Naive thymus-derived CD4-positive, alpha-beta T cell (primary cell): ENCODE data around the gene SPTLC1. TPM values are rescaled to one million over a fixed set of nuclear protein-coding genes. Genes with fewer than 3 reads are reported as not detected.
"Not testable (repeated sequence)": the region's sequence is repeated elsewhere in the genome, so short reads cannot be mapped to it uniquely, and the experiment has no call there.

Experiments
- ATAC-seq: fragments of 150-1000 bp; cut with Tn5 transposase; 2 replicates; pipeline ENCODE4 v1.10.0; 2021; ENCODE audit warnings: mild to moderate bottlenecking, moderate library complexity
- CTCF ChIA-PET: fragments of 350-600 bp; sonication (Branson Sonifier 250); formaldehyde crosslinking; loops from one replicate; lab custom pipeline; 2021; ENCODE audit warnings: antibody characterized with exemption; lab: Charles Lee
- POLR2A ChIA-PET: fragments of 350-600 bp; sonication (Branson Sonifier 250); formaldehyde crosslinking; loops from one replicate; lab custom pipeline; 2021; ENCODE audit warnings: antibody characterized with exemption, inconsistent platforms; lab: Charles Lee
- DNase-seq, 9 donors: peaks; one replicate each; pipeline versions ENCODE4 v3.0.0 to v3.0.0-alpha.2; 2020 to 2022; ENCODE audit warnings: mixed read lengths in 1 of 9
- H3K27ac ChIP-seq: one replicate; pipeline ENCODE4 v1.7.0; 2013; ENCODE audit warnings: mild to moderate bottlenecking, low read depth, low read length, moderate library complexity
- H3K27me3 ChIP-seq, 2 donors: one replicate each; pipeline ENCODE4 v1.7.0; 2013; ENCODE audit warnings: low read length in 2 of 2, mild to moderate bottlenecking in 2 of 2, moderate library complexity in 2 of 2; ENCODE audit not compliant: control insufficient read depth in 2 of 2, insufficient read depth in 2 of 2
- H3K36me3 ChIP-seq, 3 experiments: 1 replicate in 2 of 3; 2 replicates in 1 of 3; pipeline ENCODE4 v1.7.0; 2013; ENCODE audit warnings: low read length in 3 of 3, mild to moderate bottlenecking in 3 of 3, moderate library complexity in 1 of 3; ENCODE audit not compliant: insufficient read depth in 3 of 3, control insufficient read depth in 2 of 3
- H3K4me1 ChIP-seq, 2 donors: one replicate each; pipeline ENCODE4 v1.7.0; 2013; ENCODE audit warnings: low read length in 2 of 2, mild to moderate bottlenecking in 2 of 2, moderate library complexity in 1 of 2; ENCODE audit not compliant: control insufficient read depth in 2 of 2, insufficient read depth in 2 of 2
- H3K4me3 ChIP-seq: 2 replicates; pipeline ENCODE4 v1.7.0; 2013; ENCODE audit warnings: mild to moderate bottlenecking, low read length
- H3K9me3 ChIP-seq, 3 experiments: 1 replicate in 2 of 3; 2 replicates in 1 of 3; pipeline ENCODE4 v1.7.0; 2013; ENCODE audit warnings: low read length in 3 of 3; ENCODE audit not compliant: control insufficient read depth in 2 of 3
- H3K27ac Mint-ChIP-seq, 9 donors: one replicate each; pipeline ENCODE4 v1.8.0; 2020 to 2022; ENCODE audit warnings: mixed read lengths in 9 of 9, mild to moderate bottlenecking in 8 of 9, moderate library complexity in 5 of 9, inconsistent platforms in 2 of 9
- H3K27me3 Mint-ChIP-seq, 5 donors: one replicate each; pipeline ENCODE4 v1.8.0; 2021 to 2022; ENCODE audit warnings: mixed read lengths in 5 of 5, mild to moderate bottlenecking in 1 of 5
- H3K36me3 Mint-ChIP-seq, 5 donors: one replicate each; pipeline ENCODE4 v1.8.0; 2020 to 2022; ENCODE audit warnings: mixed read lengths in 5 of 5, mild to moderate bottlenecking in 3 of 5, inconsistent platforms in 1 of 5
- H3K4me1 Mint-ChIP-seq, 7 donors: one replicate each; pipeline ENCODE4 v1.8.0; 2020 to 2022; ENCODE audit warnings: mixed read lengths in 7 of 7, mild to moderate bottlenecking in 3 of 7, inconsistent platforms in 1 of 7
- H3K4me3 Mint-ChIP-seq, 10 donors: one replicate each; pipeline ENCODE4 v1.8.0; 2020 to 2022; ENCODE audit warnings: mild to moderate bottlenecking in 10 of 10, mixed read lengths in 10 of 10, moderate library complexity in 6 of 10, inconsistent platforms in 2 of 10
- H3K9me3 Mint-ChIP-seq, 11 donors: one replicate each; pipeline ENCODE4 v1.8.0; 2020 to 2022; ENCODE audit warnings: mixed read lengths in 11 of 11, mild to moderate bottlenecking in 4 of 11, inconsistent platforms in 1 of 11, moderate library complexity in 1 of 11
- intact Hi-C, 2 donors: fragments of 100-400 bp; cut with micrococcal nuclease; formaldehyde crosslinking; loops; one replicate each; pipeline ENCODE4 v1.15.1; 2023
- polyA plus RNA-seq, 2 donors: library from polyadenylated mRNA; unstranded; fragments of 300-500 nt; fragmentation: Illumina TruSeq; gene quantifications; one replicate each; pipeline ENCODE4 v1.2.3, GENCODE V29; 2021
- total RNA-seq, 6 experiments: library from RNA in 5 of 6; stranded (reverse) in 5 of 6; gene quantifications; 1 replicate in 5 of 6; 2 replicates in 1 of 6; pipeline ENCODE4 v1.2.3 and lab custom pipeline; 2021 to 2026

SPTLC1 gene
- total and polyA plus RNA-seq, 7 experiments from 2014 or later = 45.6 to 64.0 (median 50.6) TPM

GRCh38 chr9:92135576-92135975 is 20.4 kb upstream of the SPTLC1 start:
- Mint-ChIP-seq H3K36me3 (no peaks in the 10 kb centered on the region), H3K9me3 (peaks cover 0 to 15% (median 5%) of the 10 kb centered on the region in 11 donors), H3K27me3 (peaks cover 25 to 41% (median 32%) of the 10 kb centered on the region in 5 donors), H3K4me3 (no peak overlapping the region), H3K27ac (no peak overlapping the region), H3K4me1 (peaks cover 3 to 21% (median 14%) of the 10 kb centered on the region in 7 donors)
- Histone ChIP-seq H3K27ac (no peak overlapping the region), H3K9me3 (no peaks in the 10 kb centered on the region), H3K4me3 (no peak overlapping the region), H3K36me3 (no peaks in the 10 kb centered on the region), H3K4me1 (peaks cover 7 to 9% of the 10 kb centered on the region in 2 donors), H3K27me3 (peaks cover 0 to 1% of the 10 kb centered on the region in 2 donors)
- ATAC-seq (no peak), DNase-seq (no peak)
- intact Hi-C loops = loop anchor here in 1 of 2 donors (5.0 kb wide), 1 partner anchor 302 kb away; no protein-coding TSS in a partner anchor
- POLR2A ChIA-PET = no interaction called here
- CTCF ChIA-PET = interaction anchor here (0.6 to 1.6 kb wide), 6 partner anchors 8 to 656 kb away, joined by 3 to 5 read pairs (median 3); no protein-coding TSS in a partner anchor

- peaks cover 23 to 36% (median 27%) of the 10 kb centered on the region in 5 donors for H3K27me3 Mint-ChIP-seq
- peaks cover 0 to 15% (median 7%) of the 10 kb centered on the region in 7 donors for H3K4me1 Mint-ChIP-seq
- H3K4me1 ChIP-seq = peaks cover 4 to 6% of the 10 kb centered on the region in 2 donors
- no peaks in the 10 kb centered on the region for H3K27me3 ChIP-seq
- ChIA-PET POLR2A (interaction anchor here (0.6 kb wide), 1 partner anchor 640 kb away, joined by 3 read pairs; no protein-coding TSS in a partner anchor), CTCF (interaction anchor here (1.1 to 1.6 kb wide), 2 partner anchors 489 to 657 kb away, joined by 3 to 5 read pairs; no protein-coding TSS in a partner anchor)
- no peak overlapping the region for H3K27ac Mint-ChIP-seq
- H3K4me3 Mint-ChIP-seq = peak overlapping the region in 8 of 10 donors; percentile 2 to 66 (median 45)
- no peak overlapping the region for H3K4me3 ChIP-seq
- DNase-seq (peak; percentile 42 to 79 (median 57)), ATAC-seq (peak; percentile 85)
- H3K27ac ChIP-seq = no peak overlapping the region
- H3K36me3 Mint-ChIP-seq = no peaks in the 10 kb centered on the region
- H3K36me3 ChIP-seq = no peaks in the 10 kb centered on the region
- no peaks in the 10 kb centered on the region for H3K9me3 ChIP-seq
- intact Hi-C loops = loop anchor here in 1 of 2 donors (1.0 kb wide), 2 partner anchors 19 to 500 kb away; partner anchors contain the start of gene SPTLC1
- H3K9me3 Mint-ChIP-seq = peaks cover 0 to 15% (median 5%) of the 10 kb centered on the region in 11 donors
These were observed 18.9 kb upstream of the SPTLC1 start for GRCh38 chr9:92133949-92134604.

- peak overlapping the region in 2 of 10 donors; percentile 41 to 54 for H3K4me3 Mint-ChIP-seq
- H3K4me1 ChIP-seq, H3K36me3 ChIP-seq, H3K36me3 Mint-ChIP-seq, intact Hi-C loops, H3K27ac Mint-ChIP-seq, H3K27me3 ChIP-seq, H3K4me3 ChIP-seq, POLR2A ChIA-PET, DNase-seq, H3K27ac ChIP-seq, H3K9me3 ChIP-seq: not testable (repeated sequence)
- ATAC-seq = peak; percentile 45
- peaks cover 0 to 15% (median 5%) of the 10 kb centered on the region in 11 donors for H3K9me3 Mint-ChIP-seq
- CTCF ChIA-PET = interaction anchor here (0.8 kb wide), 1 partner anchor 15 kb away, joined by 3 read pairs; no protein-coding TSS in a partner anchor
- H3K4me1 Mint-ChIP-seq = peaks cover 0 to 15% (median 7%) of the 10 kb centered on the region in 7 donors
- peaks cover 21 to 33% (median 27%) of the 10 kb centered on the region in 5 donors for H3K27me3 Mint-ChIP-seq
These were observed 17.7 kb upstream of the SPTLC1 start for GRCh38 chr9:92132913-92133312.

- H3K9me3 Mint-ChIP-seq = peaks cover 0 to 15% (median 5%) of the 10 kb centered on the region in 11 donors
- Histone ChIP-seq H3K27ac (no peak overlapping the region), H3K4me1 (peaks cover 4 to 6% of the 10 kb centered on the region in 2 donors), H3K4me3 (no peak overlapping the region), H3K27me3 (no peaks in the 10 kb centered on the region), H3K9me3 (no peaks in the 10 kb centered on the region), H3K36me3 (no peaks in the 10 kb centered on the region)
- no peak overlapping the region for H3K27ac Mint-ChIP-seq
- H3K4me1 Mint-ChIP-seq = peaks cover 0 to 15% (median 7%) of the 10 kb centered on the region in 7 donors
- no peak for DNase-seq
- H3K36me3 Mint-ChIP-seq = no peaks in the 10 kb centered on the region
- H3K27me3 Mint-ChIP-seq = peaks cover 21 to 34% (median 27%) of the 10 kb centered on the region in 5 donors
- ChIA-PET CTCF (interaction anchor here (0.8 kb wide), 1 partner anchor 16 kb away, joined by 3 read pairs; no protein-coding TSS in a partner anchor), POLR2A (no interaction called here)
- intact Hi-C loops = no loop called here
- ATAC-seq = no peak
- H3K4me3 Mint-ChIP-seq = no peak overlapping the region
These were observed 17.3 kb upstream of the SPTLC1 start for GRCh38 chr9:92132501-92132900.

- DNase-seq (no peak), ATAC-seq (no peak)
- Histone ChIP-seq H3K9me3 (no peaks in the 10 kb centered on the region), H3K4me1 (no peaks in the 10 kb centered on the region), H3K4me3 (no peak overlapping the region), H3K27ac (no peak overlapping the region), H3K36me3 (no peaks in the 10 kb centered on the region), H3K27me3 (no peaks in the 10 kb centered on the region)
- no peak overlapping the region for H3K4me3 Mint-ChIP-seq
- no peaks in the 10 kb centered on the region for H3K36me3 Mint-ChIP-seq
- peaks cover 4 to 24% (median 7%) of the 10 kb centered on the region in 5 donors for H3K27me3 Mint-ChIP-seq
- POLR2A ChIA-PET = no interaction called here
- CTCF ChIA-PET = interaction anchor here (1.6 kb wide), 1 partner anchor 18 kb away, joined by 4 read pairs; no protein-coding TSS in a partner anchor
- H3K9me3 Mint-ChIP-seq = no peaks in the 10 kb centered on the region
- H3K4me1 Mint-ChIP-seq = no peaks in the 10 kb centered on the region
- no peak overlapping the region for H3K27ac Mint-ChIP-seq
- intact Hi-C loops = no loop called here
These were observed 7.6 kb upstream of the SPTLC1 start for GRCh38 chr9:92122800-92123199.

GRCh38 chr9:92122061-92122460 is 6.8 kb upstream of the SPTLC1 start:
- Histone ChIP-seq H3K4me1 (no peaks in the 10 kb centered on the region), H3K4me3 (no peak overlapping the region), H3K27me3 (no peaks in the 10 kb centered on the region), H3K36me3 (no peaks in the 10 kb centered on the region), H3K27ac (no peak overlapping the region), H3K9me3 (no peaks in the 10 kb centered on the region)
- no peak overlapping the region for H3K27ac Mint-ChIP-seq
- no peak for ATAC-seq
- no peak for DNase-seq
- intact Hi-C loops = no loop called here
- H3K36me3 Mint-ChIP-seq = no peaks in the 10 kb centered on the region
- CTCF ChIA-PET = interaction anchor here (0.8 kb wide), 1 partner anchor 334 kb away, joined by 3 read pairs; no protein-coding TSS in a partner anchor
- H3K4me3 Mint-ChIP-seq = no peak overlapping the region
- POLR2A ChIA-PET = no interaction called here
- H3K9me3 Mint-ChIP-seq = no peaks in the 10 kb centered on the region
- H3K27me3 Mint-ChIP-seq = peaks cover 4 to 23% (median 7%) of the 10 kb centered on the region in 5 donors
- H3K4me1 Mint-ChIP-seq = no peaks in the 10 kb centered on the region
